Osteoblast (primary cell): ENCODE data around the gene YTHDF1. TPM values are rescaled to one million over a fixed set of nuclear protein-coding genes. Genes with fewer than 3 reads are reported as not detected.

Experiments used
- DNase-seq: peaks from one replicate; pipeline ENCODE4 v3.0.0; 2011; ENCODE audit warnings: low spot score, mixed read lengths; ENCODE audit not compliant: insufficient read length; ENCODE audit errors: missing footprints
- H2AFZ ChIP-seq: 2 replicates; pipeline ENCODE4 v1.6.0; 2011; ENCODE audit warnings: mild to moderate bottlenecking, low read length
- H3K27ac ChIP-seq: 2 replicates; pipeline ENCODE4 v1.5.1; 2011; ENCODE audit warnings: mild to moderate bottlenecking, low read depth, low read length, moderate library complexity
- H3K27me3 ChIP-seq: 2 replicates; pipeline ENCODE4 v1.6.0; 2012; ENCODE audit warnings: mild to moderate bottlenecking, control low read depth, inconsistent platforms, low read length, moderate library complexity; ENCODE audit not compliant: insufficient read depth
- H3K36me3 ChIP-seq: 2 replicates; pipeline ENCODE4 v1.5.1; 2011; ENCODE audit warnings: mild to moderate bottlenecking, low read length, control low read depth, moderate library complexity; ENCODE audit not compliant: insufficient read depth
- H3K4me1 ChIP-seq: 2 replicates; pipeline ENCODE4 v1.5.1; 2011; ENCODE audit warnings: mild to moderate bottlenecking, low read length, control low read depth, moderate library complexity; ENCODE audit not compliant: insufficient read depth
- H3K4me2 ChIP-seq: 2 replicates; pipeline ENCODE4 v1.6.0; 2011; ENCODE audit warnings: mild to moderate bottlenecking, low read length; ENCODE audit not compliant: insufficient read depth
- H3K4me3 ChIP-seq: fragments of 200-600 bp; sonication (generic); 3 replicates; pipeline ENCODE4 v1.5.1; 2012; ENCODE audit warnings: mild to moderate bottlenecking, low read length, inconsistent platforms; ENCODE audit not compliant: insufficient read depth
- H3K79me2 ChIP-seq: 2 replicates; pipeline ENCODE4 v1.6.0; 2012; ENCODE audit warnings: mild to moderate bottlenecking, low read length, control low read depth, inconsistent platforms; ENCODE audit not compliant: insufficient read depth
- H3K9me3 ChIP-seq: 2 replicates; pipeline ENCODE4 v1.5.1; 2011; ENCODE audit warnings: low read depth, low read length, control low read depth
- H4K20me1 ChIP-seq: 2 replicates; pipeline ENCODE4 v1.6.0; 2012; ENCODE audit warnings: mild to moderate bottlenecking, low read length, control low read depth; ENCODE audit not compliant: insufficient read depth
- CTCF ChIP-seq: IDR thresholded peaks from 2 replicates; pipeline ENCODE4 v1.5.1; 2011; ENCODE audit warnings: mild to moderate bottlenecking, low read depth, low read length, moderate library complexity; ENCODE audit errors: extremely low read depth
- total RNA-seq: library from RNA; depleted of rRNA; stranded (reverse); fragments of >200 nt; gene quantifications from 2 replicates; pipeline ENCODE4 v1.2.3, GENCODE V29; 2012

Gene YTHDF1
- total RNA-seq, 1 donor: 23.9 TPM

GRCh38 chr20:63239431-63239830 is 23.5 kb upstream of the YTHDF1 start:
- no peaks in the 10 kb centered on the region for H3K79me2 ChIP-seq
- no peak for TF ChIP-seq CTCF
- no peak overlapping the region for H3K4me2 ChIP-seq
- no peak overlapping the region for H3K27ac ChIP-seq
- H3K9me3 ChIP-seq: no peaks in the 10 kb centered on the region
- H3K4me3 ChIP-seq: no peak overlapping the region
- no peaks in the 10 kb centered on the region for H3K27me3 ChIP-seq
- DNase-seq: no peak
- no peaks in the 10 kb centered on the region for H3K4me1 ChIP-seq
- no peaks in the 10 kb centered on the region for H4K20me1 ChIP-seq
- H3K36me3 ChIP-seq: no peaks in the 10 kb centered on the region
- H2AFZ ChIP-seq: no peak overlapping the region

- Histone ChIP-seq H3K36me3 (no peaks in the 10 kb centered on the region), H2AFZ (no peak overlapping the region), H4K20me1 (no peaks in the 10 kb centered on the region), H3K27me3 (no peaks in the 10 kb centered on the region), H3K4me1 (no peaks in the 10 kb centered on the region), H3K4me2 (no peak overlapping the region), H3K79me2 (no peaks in the 10 kb centered on the region), H3K27ac (no peak overlapping the region), H3K9me3 (no peaks in the 10 kb centered on the region), H3K4me3 (no peak overlapping the region)
- TF ChIP-seq CTCF: no peak
- peak; percentile 70 for DNase-seq
These were observed 22.7 kb upstream of the YTHDF1 start for GRCh38 chr20:63238514-63239125.

- H3K4me2 ChIP-seq: no peak overlapping the region
- peaks cover 3% of the 10 kb centered on the region for H3K4me1 ChIP-seq
- H3K9me3 ChIP-seq: no peaks in the 10 kb centered on the region
- H3K27me3 ChIP-seq: no peaks in the 10 kb centered on the region
- H4K20me1 ChIP-seq: no peaks in the 10 kb centered on the region
- H3K36me3 ChIP-seq: no peaks in the 10 kb centered on the region
- no peak for DNase-seq
- H3K4me3 ChIP-seq: no peak overlapping the region
- no peaks in the 10 kb centered on the region for H3K79me2 ChIP-seq
- H2AFZ ChIP-seq: no peak overlapping the region
- TF ChIP-seq CTCF: no peak
- no peak overlapping the region for H3K27ac ChIP-seq
These were observed 22.1 kb upstream of the YTHDF1 start for GRCh38 chr20:63238031-63238430.

GRCh38 chr20:63236116-63236837 is 20.3 kb upstream of the YTHDF1 start:
- Histone ChIP-seq H3K79me2 (no peaks in the 10 kb centered on the region), H3K27me3 (no peaks in the 10 kb centered on the region), H3K4me3 (no peak overlapping the region), H4K20me1 (no peaks in the 10 kb centered on the region), H3K4me2 (no peak overlapping the region), H3K27ac (no peak overlapping the region), H3K9me3 (no peaks in the 10 kb centered on the region), H3K36me3 (no peaks in the 10 kb centered on the region), H3K4me1 (peaks cover 20% of the 10 kb centered on the region), H2AFZ (no peak overlapping the region)
- DNase-seq: no peak
- TF ChIP-seq CTCF: no peak
